Fibroblast of the conjunctiva (primary cell): ENCODE results near the gene TRPV3.
"Not testable (repeated sequence)": the region's sequence is repeated elsewhere in the genome, so short reads cannot be mapped to it uniquely, and the experiment has no call there.

Experiments
- DNase-seq: peaks from one replicate; pipeline ENCODE4 v3.0.0-alpha.2; 2010; ENCODE audit warnings: low read depth

Gene TRPV3

DNA sequence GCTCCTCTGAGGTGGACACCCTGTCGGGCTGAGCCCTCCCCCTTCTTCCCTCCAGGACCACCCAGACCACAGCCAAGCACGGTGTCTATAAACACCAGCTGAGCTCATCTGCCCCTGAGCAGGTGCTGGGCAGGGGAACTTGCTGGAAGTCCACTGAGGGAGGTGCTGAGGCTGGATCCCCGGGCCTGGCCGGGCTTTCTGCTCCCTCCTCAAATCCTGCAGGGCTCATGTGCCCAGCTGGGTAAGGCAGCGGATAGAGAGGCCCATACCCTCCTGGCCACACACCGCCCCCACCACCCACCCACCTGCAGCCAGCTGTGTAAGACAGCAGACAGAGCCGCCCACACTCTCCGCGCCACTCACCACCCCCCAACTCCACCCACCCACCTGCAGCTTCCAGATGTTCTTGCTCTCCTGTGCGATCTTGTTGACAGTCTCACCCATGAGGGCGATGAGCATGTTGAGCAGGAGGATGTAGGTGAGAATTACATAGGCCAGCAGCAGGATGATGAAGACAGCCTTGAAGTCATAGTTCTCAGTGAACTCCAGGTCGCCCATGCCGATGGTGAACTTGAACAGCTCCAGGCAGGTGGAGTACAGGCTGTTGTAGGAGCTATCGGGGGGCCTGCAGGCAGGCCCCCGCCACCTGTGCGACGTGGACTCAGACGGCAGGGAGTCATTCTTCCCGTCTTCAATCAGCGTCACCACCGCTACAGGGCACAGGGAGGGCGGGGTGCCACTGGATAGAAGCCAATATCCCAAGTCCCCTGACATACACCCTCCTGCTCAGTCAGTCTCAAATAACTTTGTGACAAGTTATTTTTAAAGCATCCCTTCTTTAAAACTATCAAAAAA is 15.9 kb upstream of the TRPV3 start:
- DNase-seq = no peak

DNA sequence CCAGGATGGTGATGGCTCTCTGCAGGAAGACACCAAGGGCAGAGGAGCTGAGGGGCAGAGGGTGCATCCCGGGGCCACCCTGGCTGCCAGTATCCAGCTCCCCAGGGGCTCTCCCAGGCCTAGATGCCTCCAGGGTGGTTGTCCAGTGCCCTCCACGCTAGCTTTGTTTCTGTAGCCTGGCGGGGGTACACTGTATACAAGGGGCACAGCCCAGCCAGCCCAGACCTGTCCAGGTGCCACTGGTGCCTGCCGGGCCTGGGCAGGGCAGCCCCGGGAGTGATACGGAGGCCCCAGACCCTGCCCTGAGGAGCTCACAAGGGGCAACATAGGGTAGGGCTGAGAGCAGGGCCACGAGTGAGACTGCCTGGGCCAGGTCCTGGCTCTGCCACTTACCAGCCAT is 14.6 kb upstream of the TRPV3 start:
- DNase-seq = no peak

DNA sequence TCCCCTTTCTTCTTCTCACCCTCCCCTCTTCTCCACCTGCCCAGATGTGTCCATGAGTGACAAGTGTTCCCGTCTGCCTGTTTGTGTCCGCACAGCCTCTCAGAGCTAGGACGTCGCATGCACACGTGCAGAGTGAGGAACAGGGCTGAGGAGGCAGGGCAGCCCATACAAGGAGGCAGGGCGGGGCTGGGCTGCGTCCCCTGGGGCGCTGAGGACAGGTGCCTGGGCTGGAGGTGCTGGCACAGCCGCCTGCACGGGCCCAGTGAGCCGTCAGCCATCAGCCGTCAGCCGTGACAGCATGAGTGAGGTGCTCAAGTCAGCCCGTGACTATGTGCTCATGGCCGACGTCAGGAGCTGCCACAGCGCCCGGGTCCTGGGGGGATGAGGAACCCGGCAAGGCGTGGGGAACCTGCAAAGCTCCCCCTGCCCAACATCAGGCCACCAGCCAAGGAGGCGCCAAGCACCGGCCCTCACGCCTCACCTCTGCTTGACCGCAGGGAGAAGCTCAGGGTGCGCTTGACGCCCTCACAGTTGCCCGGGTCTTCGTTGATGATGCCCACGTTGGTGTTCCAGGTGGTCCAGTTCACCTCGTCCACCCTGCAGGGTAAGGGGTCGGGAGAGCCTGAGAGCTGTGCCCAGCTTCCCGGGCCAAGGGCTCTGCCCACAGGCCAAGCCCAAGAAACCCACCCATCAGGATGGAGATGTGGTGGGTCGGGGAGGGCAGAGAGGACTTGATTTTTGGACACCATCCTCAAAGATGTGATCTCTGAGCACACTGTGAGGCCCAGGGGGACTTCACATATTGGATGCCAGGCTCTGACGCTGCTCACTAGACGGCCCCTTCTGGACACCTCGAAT is 13.7 kb upstream of the TRPV3 start:
- no peak for DNase-seq

DNA sequence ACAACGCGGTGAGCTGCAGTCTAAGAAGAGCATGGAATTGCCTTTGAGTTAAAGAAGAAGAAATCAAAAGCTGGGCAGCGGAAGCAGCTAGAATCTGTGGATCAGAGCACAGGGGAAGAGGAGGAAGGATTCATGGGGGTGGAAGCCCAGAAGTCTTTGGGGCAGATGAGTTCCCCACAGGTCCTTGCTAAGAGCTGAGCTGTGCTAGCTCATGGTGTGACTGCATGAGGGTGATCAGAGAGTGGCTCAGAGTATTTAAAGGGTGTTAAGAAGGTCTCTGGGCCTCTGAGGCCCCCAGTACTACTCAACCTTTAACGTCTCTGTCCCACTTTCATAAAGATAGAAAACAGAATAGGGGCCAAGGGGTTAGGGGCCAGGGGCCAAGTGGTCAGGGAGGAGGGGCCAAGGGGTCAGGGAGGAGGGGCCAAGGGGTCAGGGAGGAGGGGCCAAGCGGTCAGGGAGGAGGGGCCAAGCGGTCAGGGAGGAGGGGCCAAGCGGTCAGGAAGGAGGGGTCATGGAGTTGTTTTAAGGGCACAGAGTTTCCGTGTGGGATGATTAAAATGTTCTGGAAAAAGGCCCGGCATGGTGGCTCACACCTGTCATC is 12.0 kb upstream of the TRPV3 start:
- no peak for DNase-seq

DNA sequence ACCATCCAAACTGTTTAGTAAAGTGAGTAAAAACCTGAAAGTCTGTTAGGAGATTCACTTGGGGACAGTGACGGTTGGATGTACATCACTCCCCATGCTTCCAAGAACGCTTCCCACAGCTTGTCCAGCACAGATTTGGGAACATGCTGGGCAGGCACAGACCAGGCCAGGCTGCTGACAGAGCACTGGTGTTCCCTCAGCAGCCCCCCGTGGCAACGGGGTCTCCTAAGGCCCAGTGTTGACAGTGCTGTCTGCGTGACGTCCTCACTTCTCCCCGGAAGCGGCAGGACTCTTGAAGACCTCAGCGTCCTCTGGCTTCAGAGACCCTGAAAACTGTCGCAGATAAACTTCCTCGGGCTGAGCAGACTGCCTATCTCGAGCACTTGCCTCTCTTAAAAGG is 8.9 kb upstream of the TRPV3 start:
- no peak for DNase-seq

DNA sequence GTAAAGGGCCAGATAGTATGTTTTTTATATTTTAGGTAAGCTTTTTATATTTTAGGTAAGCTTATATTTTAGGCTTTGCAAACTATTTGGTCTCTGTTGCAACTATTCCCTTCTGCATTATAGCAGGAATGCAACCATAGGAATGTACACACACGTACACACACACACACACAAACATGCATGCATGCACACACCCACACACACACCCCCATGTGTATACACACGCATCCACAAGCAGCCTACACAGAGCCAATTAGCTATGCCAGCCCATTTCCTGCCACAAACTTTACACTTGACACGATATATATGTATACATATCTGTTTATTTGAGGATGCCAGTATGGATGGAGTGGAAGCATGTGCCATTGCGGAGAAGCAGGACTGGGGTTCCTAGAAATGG is 7.5 kb upstream of the TRPV3 start:
- no peak for DNase-seq

DNA sequence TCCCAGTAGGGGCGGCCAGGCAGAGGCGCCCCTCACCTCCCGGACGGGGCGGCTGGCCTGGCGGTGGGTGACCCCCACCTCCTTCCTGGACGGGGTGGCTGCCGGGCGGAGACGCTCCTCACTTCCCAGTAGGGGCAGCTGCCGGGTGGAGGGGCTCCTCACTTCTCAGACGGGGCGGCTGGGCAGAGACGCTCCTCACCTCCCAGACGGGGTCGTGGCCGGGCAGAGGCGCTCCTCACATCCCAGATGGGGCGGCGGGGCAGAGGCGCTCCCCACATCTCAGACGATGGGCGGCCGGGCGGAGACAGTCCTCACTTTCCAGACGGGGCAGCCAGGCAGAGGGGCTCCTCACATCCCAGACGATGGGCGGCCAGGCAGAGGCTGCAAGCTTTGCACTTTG is 6.6 kb upstream of the TRPV3 start:
- not testable (repeated sequence) for DNase-seq

DNA sequence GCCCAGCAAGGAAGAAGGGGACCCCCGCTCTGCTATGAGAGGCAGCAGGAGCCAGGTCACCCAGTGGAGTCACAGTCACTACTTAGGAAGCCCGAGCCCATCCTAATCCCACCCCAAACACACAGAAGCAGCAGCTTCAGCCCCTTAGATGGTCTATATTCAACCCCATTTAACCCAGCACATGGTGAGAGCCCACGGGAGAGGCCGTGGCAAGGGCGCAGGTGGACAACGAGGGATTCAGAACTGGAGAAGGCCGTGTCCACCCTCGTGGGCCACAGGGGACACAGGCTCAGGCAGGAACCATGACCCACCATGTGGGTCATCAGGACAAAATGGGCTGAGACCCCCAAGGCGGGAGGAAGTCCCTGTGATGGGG is 1.6 kb upstream of the TRPV3 start:
- DNase-seq = no peak

DNA sequence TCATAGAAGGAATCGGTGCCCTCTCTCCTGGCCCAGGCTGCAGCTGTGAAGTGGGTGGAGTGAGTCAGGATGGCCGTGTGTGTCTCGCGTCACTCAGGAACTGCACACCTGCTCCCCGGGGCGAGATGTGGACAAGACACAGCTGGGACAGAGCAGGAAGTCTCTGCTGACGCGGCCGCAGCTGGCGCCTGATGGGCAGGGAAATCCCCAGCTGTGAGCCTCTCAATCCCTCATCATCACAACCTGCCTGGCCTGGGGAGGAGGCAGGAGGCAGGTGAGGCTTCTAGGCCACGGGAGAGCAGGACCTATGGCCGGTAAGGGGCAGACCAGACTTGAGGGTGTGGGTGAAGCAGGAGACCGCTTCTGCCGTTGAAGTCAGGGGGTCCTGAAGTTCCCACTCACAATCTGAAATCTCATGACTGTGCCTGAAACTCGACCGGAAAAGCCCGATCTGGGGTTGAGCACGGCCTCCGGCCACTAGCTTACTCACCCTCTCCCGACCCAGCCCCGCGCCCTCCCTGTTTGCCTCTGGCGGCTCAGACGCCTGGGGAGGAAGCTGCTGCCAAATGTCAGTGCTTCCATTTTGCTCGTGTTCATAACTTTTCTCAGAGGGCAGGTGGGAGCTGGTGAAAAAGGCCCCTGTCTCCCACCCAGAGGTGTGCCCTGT is 1.1 kb upstream of the TRPV3 start:
- DNase-seq = no peak

DNA sequence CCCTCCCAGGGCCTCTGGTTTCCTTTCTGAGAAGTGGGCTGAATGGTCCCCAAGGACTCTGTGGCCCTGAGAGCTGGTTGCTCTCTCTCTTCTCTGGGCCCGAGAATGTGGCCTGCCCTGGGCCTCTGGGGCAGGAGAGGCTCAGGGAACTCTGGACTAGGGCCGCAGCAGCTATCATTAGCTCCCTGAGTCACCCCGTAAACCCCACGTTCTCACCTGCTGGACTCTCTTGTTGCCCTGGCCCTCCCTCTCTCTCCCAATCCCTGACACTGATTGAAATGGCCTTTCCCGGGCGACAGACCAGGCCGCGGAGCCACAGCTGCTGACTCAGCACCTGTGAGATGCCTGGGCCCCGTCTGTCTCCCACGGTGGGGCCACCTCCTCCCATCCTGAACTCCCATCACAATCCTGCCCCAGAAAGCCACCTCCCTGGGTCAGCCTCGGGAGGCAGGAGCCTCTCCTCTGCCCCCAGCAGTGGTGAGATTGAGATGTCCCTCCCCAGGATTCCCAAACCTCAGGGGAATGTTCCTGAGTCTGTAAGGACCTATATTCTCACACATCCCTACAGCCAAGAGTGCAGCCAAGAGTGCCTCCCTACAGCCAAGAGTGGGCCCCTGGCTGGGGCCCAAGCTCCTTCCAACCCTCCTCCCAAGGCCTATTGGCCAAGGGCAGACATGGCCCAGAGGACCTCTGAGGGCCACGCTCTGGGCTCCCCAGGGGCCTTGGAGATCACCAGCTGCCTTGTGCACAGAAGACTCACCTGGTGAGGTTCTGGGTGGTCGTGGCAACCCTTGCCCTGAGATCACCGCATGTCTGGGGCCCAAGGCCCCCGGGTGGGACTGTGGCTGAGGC is 470 bp downstream of the TRPV3 start:
- no peak for DNase-seq

DNA sequence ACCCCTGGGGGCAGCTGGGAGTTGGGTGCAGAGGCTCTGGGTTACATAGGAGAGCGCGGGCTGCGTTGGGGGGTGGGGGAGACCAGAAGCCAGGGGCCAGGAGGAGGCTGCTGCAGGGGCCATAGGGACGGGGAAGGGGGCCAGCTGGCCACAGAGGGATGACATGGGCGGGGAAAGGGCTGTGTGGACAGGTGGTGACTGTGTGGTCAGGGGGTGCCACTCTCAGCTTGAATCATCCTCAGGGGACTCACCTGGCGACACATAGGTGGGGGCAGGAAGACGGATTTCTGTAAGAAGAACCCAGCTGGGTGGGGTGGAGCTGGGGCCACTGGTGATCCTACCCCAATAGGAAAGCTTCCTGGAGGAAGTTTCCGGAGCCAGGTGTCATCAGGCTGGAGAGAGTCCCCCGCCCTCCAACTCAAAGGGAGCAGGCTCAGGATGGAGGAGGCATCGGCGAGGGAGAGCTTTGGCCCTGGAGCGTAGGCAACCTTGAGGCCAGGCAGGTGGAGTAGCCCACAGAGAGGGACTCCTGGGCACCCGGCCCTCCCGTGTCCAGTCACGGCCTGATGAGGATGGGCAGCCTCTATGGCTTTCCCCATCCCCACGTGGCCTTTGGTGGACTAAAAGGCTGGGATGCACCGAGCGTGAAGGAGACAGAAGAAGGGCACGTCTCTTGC is 1.2 kb downstream of the TRPV3 start:
- no peak for DNase-seq

DNA sequence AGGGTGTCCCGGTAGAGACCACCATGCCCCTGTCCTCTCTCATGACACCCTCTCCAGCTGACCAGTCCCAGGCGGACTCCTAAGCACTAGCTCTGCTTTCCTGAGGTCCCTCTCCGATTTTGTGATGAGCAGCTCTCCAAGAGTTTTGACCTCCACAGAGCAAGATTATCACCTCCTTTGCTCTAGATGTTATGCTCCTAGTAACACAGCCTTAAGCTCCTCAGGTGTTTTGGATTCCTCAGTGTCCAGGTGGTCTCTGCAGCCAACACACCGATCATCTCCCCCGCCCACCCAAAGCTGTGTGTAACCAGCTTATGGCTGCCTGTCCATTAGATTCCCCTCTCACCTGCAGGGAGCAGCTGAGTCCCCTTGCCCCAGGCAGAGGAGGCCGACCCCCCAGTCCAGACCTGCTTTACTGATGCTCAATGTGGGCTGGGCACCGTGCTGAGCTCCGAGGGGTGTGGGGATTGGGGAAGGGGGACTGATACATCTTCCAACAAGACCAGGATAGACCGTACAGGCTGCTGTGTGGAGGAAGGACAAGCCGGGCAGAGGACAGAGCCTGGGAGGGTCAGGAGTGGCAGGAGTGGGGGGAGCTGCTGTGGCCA is 2.3 kb downstream of the TRPV3 start:
- DNase-seq = no peak

DNA sequence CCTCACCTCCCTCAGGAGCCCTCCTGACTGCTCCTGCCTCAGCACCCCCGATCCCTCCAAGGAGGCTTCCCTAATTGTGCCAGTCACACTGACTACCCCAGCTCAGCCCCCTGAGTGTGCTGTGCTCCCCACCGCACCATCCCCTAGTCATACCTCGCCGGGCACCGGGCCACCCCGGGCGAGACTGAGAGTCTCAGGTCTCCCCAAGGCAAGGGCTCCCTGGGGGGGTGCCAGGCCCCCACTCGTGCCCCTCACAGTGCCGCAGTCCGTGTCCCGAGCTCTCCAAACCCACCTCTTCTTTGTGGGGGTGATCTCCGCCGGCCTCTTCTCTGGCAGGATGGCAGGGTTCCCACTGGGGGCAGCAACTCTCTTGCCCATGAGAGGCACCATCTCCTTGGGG is 3.2 kb downstream of the TRPV3 start:
- no peak for DNase-seq

DNA sequence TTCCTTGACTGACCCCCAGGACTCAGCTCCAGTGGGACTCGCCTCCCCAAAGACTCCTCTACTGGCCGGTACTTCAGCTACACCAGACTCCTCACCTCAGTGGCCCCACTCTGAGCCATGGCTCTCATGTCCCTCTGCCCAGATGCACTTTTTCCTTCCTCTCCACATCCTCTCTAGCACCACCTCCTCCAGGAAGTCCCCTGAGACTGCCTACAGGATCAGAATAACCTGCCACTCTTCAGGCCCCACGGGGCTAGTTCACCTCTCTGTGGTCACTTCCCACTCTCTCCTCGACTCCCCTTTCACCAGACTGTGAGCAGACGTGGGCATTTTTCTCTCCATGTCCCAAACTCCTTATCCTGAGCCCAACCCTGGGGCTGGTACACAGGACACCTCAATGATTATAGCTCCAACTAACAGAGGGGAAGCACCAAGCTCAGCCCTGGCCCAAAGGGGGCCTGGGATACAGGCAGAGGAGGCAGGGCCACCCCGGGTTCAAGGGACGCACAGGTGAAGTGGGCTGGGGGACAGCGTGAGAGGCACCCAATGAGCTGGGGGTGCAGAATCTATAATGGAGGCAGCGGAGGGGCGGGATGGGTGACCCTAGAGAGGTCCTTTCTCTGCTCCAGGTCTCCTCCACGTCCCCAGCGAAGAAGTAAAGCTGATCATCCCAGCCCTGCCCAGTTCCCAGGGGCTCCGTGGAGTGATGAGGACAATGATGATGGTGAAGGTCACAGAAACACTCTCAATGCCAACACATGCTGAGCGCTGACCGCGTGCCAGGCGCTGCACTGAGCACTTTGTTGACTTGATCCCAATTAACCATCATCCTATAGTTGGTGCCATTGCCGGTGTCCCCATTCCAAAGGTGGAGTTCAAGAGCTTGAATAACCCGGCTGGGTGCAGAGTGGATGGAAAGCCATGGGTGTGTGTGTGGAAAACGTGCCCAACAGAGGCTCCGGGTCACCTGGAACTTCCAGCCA is 3.9 kb downstream of the TRPV3 start:
- no peak for DNase-seq

DNA sequence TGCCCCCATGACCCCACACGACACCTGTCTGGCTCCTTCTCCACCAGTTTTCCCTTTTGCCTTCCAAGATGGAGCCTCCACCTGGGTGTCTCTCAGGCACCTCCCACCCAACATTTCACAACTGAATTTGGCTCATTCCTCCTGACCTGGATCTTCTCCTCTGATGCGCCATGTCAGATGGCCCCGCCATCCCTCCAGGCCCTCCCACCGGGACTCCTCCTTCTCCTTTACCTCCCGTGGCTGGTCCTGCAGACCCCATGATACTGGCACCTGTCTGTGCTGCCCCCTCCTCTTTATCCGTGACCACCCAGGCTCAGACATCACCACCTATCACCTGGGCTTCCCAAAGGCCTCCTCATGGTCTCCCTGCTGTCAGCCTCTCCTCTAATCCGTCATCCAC is 4.7 kb downstream of the TRPV3 start:
- DNase-seq = no peak

DNA sequence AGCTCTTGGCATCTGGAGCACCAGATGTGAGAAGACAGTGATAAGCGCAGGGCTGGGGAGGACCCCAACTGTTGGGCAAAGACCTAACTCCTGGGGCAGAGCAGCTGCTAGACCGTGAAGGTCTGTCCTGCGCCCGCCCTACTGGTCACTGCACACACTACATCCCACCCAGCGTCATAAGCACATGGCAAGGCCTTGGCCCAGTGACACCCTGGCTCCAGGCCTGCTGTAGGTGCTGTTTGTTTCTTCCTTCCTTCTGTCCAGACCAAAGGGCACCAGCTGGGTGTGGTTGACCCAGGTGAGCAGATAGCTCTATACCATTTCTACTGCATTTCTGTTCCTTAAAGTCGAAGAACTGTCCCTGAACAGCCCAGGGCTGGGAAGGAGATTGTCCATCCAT is 6.4 kb downstream of the TRPV3 start:
- DNase-seq = no peak

DNA sequence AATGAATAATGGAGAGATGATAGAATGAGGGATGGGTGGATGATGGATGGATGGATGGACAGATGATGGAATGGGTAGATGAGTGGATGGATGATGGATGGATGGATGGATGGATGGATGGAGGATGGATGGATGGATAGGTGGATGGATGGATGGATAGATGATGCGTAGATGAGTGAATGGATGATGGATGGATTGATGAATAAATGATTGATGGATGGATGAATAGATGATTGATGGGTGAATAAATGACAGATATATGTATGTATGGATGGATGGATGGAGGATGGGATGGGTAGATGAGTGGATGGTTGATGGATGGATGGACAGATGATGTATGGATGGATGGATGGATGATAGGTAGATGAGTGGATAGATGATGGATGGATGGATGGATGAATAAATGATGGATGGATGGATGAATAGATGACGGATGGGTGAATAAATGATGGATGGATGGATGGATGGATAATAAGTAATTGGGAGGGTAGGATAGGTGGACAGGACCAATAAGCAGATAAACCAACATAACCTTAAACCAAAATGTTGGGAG is 7.9 kb downstream of the TRPV3 start:
- DNase-seq = no peak

DNA sequence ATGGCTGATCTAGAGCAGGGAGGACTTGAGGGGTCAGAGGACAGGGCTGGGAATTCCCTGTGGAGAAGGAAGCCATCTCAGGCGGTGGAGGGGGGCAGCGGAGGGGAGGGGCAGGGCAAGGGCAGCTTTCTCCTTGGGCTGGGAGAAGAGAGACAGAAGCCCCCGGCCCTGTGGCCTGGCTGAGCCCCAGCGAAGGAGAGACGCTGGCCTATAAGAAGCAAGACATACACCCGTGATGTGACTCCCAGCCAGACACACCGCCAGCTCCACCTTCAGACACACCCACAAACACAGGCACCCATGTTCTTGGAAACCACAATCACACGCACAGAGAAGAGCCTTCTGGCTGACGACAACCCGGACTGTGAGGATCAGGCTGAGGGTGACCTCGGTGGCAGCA is 10.0 kb downstream of the TRPV3 start:
- no peak for DNase-seq

DNA sequence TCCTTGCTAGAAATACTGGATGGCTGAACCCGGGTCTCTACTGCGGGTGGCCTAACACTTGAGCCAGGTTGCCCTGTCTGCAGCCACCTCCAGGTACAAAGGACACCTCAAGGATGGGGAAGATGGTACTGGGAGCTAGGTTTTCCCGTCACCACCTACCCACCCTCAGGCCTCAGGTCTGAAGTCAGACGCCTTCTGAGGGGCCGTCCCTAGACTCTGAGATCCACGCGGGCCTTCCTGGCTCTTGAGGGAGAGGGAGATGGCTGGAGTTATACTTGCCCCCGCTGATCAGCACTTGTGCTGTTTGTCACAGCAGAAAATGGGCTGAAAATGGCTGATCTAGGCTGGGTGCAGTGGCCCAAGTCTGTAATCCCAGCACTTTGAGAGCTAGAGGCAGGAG is 10.6 kb downstream of the TRPV3 start:
- no peak for DNase-seq
